Pancreas (tissue), 10 donors: Measurements from ENCODE around the gene CUL7. TPM values are rescaled to one million over a fixed set of nuclear protein-coding genes. Genes with fewer than 3 reads are reported as not detected.

Source experiments
- ATAC-seq, 4 donors: fragments of 200-7000 bp; cut with Tn5 transposase; one replicate each; pipeline versions ENCODE4 v1.8.0 to v1.9.1; 2020; ENCODE audit warnings: mild to moderate bottlenecking in 4 of 4, moderate library complexity in 4 of 4
- DNase-seq, 6 donors: peaks; one replicate each; pipeline ENCODE4 v3.0.0-alpha.2; 2020
- FAIRE-seq: peaks from 2 replicates; lab custom pipeline; 2012; peaks lifted over from hg19 to GRCh38; lab: Jason Lieb, UNC
- H3K27ac ChIP-seq, 4 donors: fragments of 200-600 bp; sonication (generic); 1 replicate in 3 of 4; 2 replicates in 1 of 4; pipeline versions ENCODE4 v1.5.0 to v1.8.0; 2020
- H3K27me3 ChIP-seq, 4 donors: fragments of 200-600 bp; one replicate each; pipeline ENCODE4 v1.8.0; 2021
- H3K36me3 ChIP-seq, 3 donors: fragments of 200-600 bp; sonication (generic) in 1 of 3; one replicate each; pipeline versions ENCODE4 v1.5.0 to v1.8.0; 2020 to 2021
- H3K4me1 ChIP-seq, 3 donors: fragments of 200-600 bp; one replicate each; pipeline ENCODE4 v1.8.0; 2021
- H3K4me3 ChIP-seq, 4 donors: fragments of 200-600 bp; sonication (generic) in 2 of 4; one replicate each; pipeline versions ENCODE4 v1.5.0 to v1.8.0; 2020 to 2021
- H3K9me3 ChIP-seq, 4 donors: fragments of 200-600 bp; one replicate each; pipeline ENCODE4 v1.8.0; 2021
- CTCF ChIP-seq, 4 donors: fragments of 200-600 bp; sonication (generic) in 3 of 4; IDR thresholded peaks; one replicate each; pipeline versions ENCODE4 v1.5.0 to v1.8.0; 2021; ENCODE audit warnings: antibody characterized with exemption in 4 of 4
- WGBS, 2 donors: extraction: QIAGEN DNeasy Blood & Tissue Kit; methylation state at CpG; one replicate each; pipeline ENCODE4 v1.1.7; 2013; 5-methylcytosine and 5-hydroxymethylcytosine counted together
- intact Hi-C, 3 donors: fragments of 100-400 bp; cut with DNase I; formaldehyde crosslinking; loops; one replicate each; pipeline versions ENCODE4 v1.11.1 to v1.14.2; 2022
- polyA plus RNA-seq, 2 donors: library from polyadenylated mRNA; stranded (reverse); fragments of 200-250 nt; gene quantifications; one replicate each; pipeline ENCODE4 v1.2.3, GENCODE V29; 2013
- total RNA-seq, 6 donors: library from RNA; stranded (reverse); fragmentation: NEBNext Ultra II Directional in 4 of 6; extraction: Animal tissue kit (Norgen Biotek cat#: 25700) in 4 of 6; gene quantifications; one replicate each; pipeline versions ENCODE4 v1.2.1 to v1.2.4, GENCODE V29; 2021 to 2023
- donor health status: healthy with polysubstance abuse.
- donor health status: DM: no; HTN: no; CAD: no; lungs with moderate emphysema.
- donor health status: DM: no; HTN: no; CAD: no.
- donor health status: control.
- donor health status: control.
- donor health status: Bipolar disorder and iron deficiency.
- donor health status: DM: yes; HTN: yes; CAD: no.
- donor health status: DM: no; HTN: no; CAD: no.
- donor health status: DM: no; HTN: no; CAD: no.
- donor health status: DM: yes; HTN: yes; CAD: no.

CUL7 gene
- total and polyA plus RNA-seq, 8 donors = 8.6 to 21.4 (median 13.9) TPM

GRCh38 chr6:43091436-43091991 lies 37.9 kb upstream of the CUL7 start:
- ATAC-seq = no peak
- WGBS, 2 donors = 83 to 91% methylated on average over 10 of the region's 10 CpGs
- DNase-seq = no peak
- FAIRE-seq = no peak
- no peak overlapping the region for H3K27ac ChIP-seq
- TF ChIP-seq CTCF (IDR thresholded peaks at IDR 0.05) = no peak
- intact Hi-C loops = no loop called here
- no peaks in the 10 kb centered on the region for H3K36me3 ChIP-seq
- H3K27me3 ChIP-seq = no peaks in the 10 kb centered on the region
- peaks cover 0 to 3% (median 0%) of the 10 kb centered on the region in 3 donors for H3K4me1 ChIP-seq
- H3K9me3 ChIP-seq = no peaks in the 10 kb centered on the region
- H3K4me3 ChIP-seq = no peak overlapping the region

- TF ChIP-seq CTCF (IDR thresholded peaks at IDR 0.05) = no peak
- H3K9me3 ChIP-seq = no peaks in the 10 kb centered on the region
- no peak overlapping the region for H3K4me3 ChIP-seq
- ATAC-seq = no peak
- H3K27me3 ChIP-seq = no peaks in the 10 kb centered on the region
- FAIRE-seq = no peak
- peak overlapping the region in 2 of 4 donors; percentile 74 for H3K27ac ChIP-seq
- H3K36me3 ChIP-seq = no peaks in the 10 kb centered on the region
- 82 to 91% methylated on average over 5 of the region's 5 CpGs for WGBS, 2 donors
- intact Hi-C loops = no loop called here
- peaks cover 0 to 3% (median 0%) of the 10 kb centered on the region in 3 donors for H3K4me1 ChIP-seq
- DNase-seq = no peak
These were observed 37.4 kb upstream of the CUL7 start for GRCh38 chr6:43091020-43091419.

- intact Hi-C loops = no loop called here
- Histone ChIP-seq H3K4me3 (no peak overlapping the region), H3K4me1 (peaks cover 0 to under 1% (median 0%) of the 10 kb centered on the region in 3 donors), H3K27ac (peak overlapping the region; percentile 43 to 74 (median 70)), H3K9me3 (no peaks in the 10 kb centered on the region), H3K36me3 (no peaks in the 10 kb centered on the region), H3K27me3 (no peaks in the 10 kb centered on the region)
- TF ChIP-seq CTCF (IDR thresholded peaks at IDR 0.05) = no peak
- WGBS, 2 donors = 48 to 57% methylated on average over 2 of the region's 2 CpGs
- ATAC-seq (no peak), FAIRE-seq (no peak), DNase-seq (no peak)
These were observed 36.9 kb upstream of the CUL7 start for GRCh38 chr6:43090559-43090956.

GRCh38 chr6:43089874-43090558 lies 36.4 kb upstream of the CUL7 start:
- no peak for TF ChIP-seq CTCF (IDR thresholded peaks at IDR 0.05)
- Histone ChIP-seq H3K4me1 (no peaks in the 10 kb centered on the region), H3K36me3 (no peaks in the 10 kb centered on the region), H3K27me3 (no peaks in the 10 kb centered on the region), H3K4me3 (no peak overlapping the region), H3K27ac (peak overlapping the region; percentile 43 to 74 (median 70)), H3K9me3 (no peaks in the 10 kb centered on the region)
- WGBS, 2 donors = 65 to 66% methylated on average over 8 of the region's 8 CpGs
- DNase-seq (no peak), FAIRE-seq (no peak), ATAC-seq (peak in 2 of 4 donors; percentile 24 to 30)
- intact Hi-C loops = loop anchor here in 1 of 3 donors (10.0 kb wide), 1 partner anchor 45 kb away; no protein-coding TSS in a partner anchor

GRCh38 chr6:43089467-43089866 lies 35.8 kb upstream of the CUL7 start:
- Histone ChIP-seq H3K4me3 (no peak overlapping the region), H3K36me3 (no peaks in the 10 kb centered on the region), H3K4me1 (no peaks in the 10 kb centered on the region), H3K27ac (peak overlapping the region; percentile 43 to 74 (median 70)), H3K9me3 (no peaks in the 10 kb centered on the region), H3K27me3 (no peaks in the 10 kb centered on the region)
- FAIRE-seq (no peak), DNase-seq (no peak), ATAC-seq (peak; percentile 13 to 61 (median 44))
- WGBS, 2 donors = 46 to 51% methylated on average over 4 of the region's 4 CpGs
- intact Hi-C loops = loop anchor here in 1 of 3 donors (10.0 kb wide), 1 partner anchor 45 kb away; no protein-coding TSS in a partner anchor
- TF ChIP-seq CTCF (IDR thresholded peaks at IDR 0.05) = no peak
